Stimulated activated CD8-positive, alpha-beta memory T cell treated with anti-CD3 and anti-CD28 coated beads, Interleukin-4, amount 100 ng/mL, for 24 hours (primary cell): ENCODE measurements around the gene HYCC1.
A peak's percentile ranks its signal among the peaks of the same experiment; 100 is the strongest.

Source experiments
- DNase-seq: peaks from one replicate; pipeline ENCODE4 v3.0.0-alpha.2; 2020; ENCODE audit warnings: low read depth

The HYCC1 gene

DNA sequence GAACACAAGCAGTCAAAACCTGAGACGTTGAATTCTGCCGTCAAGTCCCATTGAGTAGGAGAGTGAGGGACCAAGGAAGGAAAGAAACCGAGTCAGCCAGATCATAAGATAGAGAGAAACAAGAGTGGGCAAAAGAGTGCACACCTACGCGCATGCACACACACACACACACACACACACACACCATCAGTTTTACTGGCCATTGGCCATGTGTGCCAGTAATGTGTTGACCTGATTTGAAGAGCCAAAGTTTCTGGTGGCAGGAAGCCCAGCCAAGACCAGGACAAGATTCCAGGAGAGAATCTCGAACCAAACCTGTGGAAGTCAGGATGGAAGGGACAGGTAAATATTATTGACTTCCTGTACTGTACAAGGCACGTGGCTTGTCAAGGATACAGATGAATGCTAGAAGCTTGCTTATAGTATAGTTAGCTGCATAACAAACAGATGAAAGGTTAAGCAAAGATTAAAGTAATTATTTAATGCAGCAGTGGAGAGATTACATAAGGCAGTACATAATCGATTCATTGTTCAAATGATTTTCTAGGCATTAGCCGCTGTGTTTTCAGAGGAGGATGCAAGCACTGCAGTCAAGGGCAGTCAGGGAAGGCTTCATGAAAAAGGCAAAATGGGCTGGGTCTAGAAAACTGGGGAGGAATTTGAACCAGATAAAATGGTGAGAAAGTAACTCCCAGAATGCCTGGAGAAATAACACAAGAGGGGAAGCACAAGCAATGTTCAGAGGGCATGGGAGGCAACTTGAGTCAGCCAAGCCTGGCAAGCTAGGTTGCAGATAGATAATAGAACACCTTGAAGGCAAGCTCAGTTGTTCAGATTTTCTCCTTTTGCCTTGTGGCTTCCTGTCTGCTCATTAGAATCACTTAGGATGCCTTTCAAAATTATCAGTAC lies 2.7 kb upstream of the HYCC1 start:
- no peak for DNase-seq

GRCh38 chr7:23014681-23015080 lies 751 bp upstream of the HYCC1 start:
- no peak for DNase-seq

GRCh38 chr7:23012908-23013714 lies 819 bp downstream of the HYCC1 start:
- peak; percentile 7 for DNase-seq

- DNase-seq: no peak
Measured at GRCh38 chr7:23012186-23012585, 1.7 kb downstream of the HYCC1 start.

GRCh38 chr7:23011222-23011924 lies 2.6 kb downstream of the HYCC1 start:
- DNase-seq: no peak

DNA sequence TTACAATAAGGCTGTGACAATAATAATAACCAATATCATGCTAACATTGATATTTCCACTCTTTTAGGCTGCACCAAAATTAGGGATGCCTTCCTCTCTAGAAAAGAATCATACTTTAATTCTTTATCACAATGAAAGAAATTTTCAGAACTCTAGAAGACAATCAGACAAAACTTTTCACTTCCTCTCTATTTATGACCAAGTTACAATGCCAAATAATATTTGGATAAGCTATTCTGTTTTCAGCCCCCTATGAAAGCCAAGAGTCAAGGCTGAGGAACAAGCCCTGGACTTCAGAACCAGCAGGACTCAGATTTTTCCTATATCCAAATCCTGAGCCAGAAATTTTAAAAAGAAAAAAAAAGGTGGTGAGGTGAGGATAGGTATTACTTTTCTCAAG lies 4.6 kb downstream of the HYCC1 start:
- no peak for DNase-seq

- no peak for DNase-seq
Measured at GRCh38 chr7:23004247-23004520, 9.7 kb downstream of the HYCC1 start.

DNA sequence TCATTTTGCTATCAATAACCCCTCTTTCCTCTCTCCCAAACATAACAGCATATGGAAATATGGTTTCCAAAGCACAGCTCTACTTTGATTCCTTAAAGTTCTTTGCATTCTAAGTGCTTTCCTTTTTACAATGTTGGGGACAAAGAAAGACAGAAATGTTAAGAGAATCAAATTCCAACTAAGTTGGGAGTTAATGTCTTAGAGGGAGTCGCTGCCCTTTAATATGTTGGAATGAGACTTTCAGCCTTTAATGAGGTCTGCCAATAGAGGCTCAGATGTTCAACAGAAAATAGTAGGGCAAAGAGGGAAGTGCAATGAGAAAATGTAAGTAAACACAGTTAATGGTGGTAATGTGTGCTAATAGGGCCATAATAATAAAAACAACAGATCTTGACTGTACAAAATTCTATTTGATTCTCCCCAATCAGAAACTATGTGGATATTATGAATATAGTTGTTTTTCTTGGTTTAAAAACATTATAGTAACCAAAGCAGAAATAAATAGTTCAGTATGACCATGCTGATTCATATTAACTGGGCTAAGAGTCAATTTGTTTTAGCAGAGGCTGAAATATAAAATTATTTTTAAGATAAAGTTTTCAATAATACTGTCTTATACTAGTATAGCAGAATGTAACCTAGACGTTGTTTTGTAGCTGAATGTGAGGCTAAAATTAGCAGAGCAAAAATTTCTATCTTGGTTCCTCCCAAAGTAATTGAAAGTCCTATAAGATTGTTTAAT lies 10.3 kb downstream of the HYCC1 start:
- DNase-seq: no peak

- DNase-seq: no peak
Measured at GRCh38 chr7:23002698-23003097, 11.2 kb downstream of the HYCC1 start.

GRCh38 chr7:23001610-23002009 lies 12.3 kb downstream of the HYCC1 start:
- no peak for DNase-seq

- no peak for DNase-seq
Measured at GRCh38 chr7:23000597-23001360, 13.2 kb downstream of the HYCC1 start.

- no peak for DNase-seq
Measured at GRCh38 chr7:22998519-22998896, 15.4 kb downstream of the HYCC1 start.

DNA sequence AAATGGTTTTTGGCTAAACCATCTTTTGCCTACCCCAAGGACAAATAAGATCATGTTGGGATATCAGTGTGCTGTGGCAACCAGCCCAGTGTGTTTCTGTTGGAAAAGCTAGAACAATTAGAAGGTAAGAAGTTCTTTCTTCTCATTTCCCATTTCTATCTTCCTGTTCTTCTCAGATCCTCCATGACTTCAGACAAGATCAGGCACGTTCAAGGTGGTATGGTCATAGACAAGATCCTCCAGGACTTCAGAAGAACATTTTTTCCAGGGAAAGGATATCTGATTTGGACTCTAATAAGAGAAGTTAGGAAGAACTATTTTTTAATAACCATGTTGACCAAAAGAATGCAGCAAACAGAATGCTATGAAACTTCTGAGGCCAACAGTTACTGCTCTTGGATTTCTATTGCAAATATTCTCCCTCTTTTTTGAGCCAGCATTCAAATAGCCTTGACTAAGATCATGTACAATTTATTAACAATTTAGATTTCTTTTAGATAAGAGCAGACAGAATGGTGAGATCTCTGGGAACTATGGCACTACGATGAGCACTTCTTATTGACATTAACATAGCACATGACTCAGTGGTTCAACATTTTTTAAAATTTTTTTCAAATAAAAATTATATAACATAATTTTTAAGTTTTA lies 15.9 kb downstream of the HYCC1 start:
- no peak for DNase-seq

DNA sequence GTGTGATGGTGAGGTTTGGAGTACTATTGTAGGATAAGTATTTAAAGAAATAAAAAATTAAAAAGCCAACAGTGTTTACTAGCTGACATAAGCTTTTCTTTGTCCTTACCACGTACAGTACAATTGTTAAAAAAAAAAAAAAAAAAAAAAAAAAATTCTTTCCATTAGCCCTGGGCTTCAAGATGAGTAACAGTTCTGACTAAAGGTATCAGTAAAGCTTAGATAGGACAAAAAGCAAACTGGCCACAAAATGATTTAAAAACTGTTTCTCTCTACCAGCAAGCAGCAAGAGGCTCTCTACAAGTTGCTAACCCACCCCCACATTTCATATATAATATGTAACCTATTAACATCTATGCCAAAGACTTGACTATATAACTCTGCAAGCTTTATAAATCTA lies 17.5 kb downstream of the HYCC1 start:
- no peak for DNase-seq

DNA sequence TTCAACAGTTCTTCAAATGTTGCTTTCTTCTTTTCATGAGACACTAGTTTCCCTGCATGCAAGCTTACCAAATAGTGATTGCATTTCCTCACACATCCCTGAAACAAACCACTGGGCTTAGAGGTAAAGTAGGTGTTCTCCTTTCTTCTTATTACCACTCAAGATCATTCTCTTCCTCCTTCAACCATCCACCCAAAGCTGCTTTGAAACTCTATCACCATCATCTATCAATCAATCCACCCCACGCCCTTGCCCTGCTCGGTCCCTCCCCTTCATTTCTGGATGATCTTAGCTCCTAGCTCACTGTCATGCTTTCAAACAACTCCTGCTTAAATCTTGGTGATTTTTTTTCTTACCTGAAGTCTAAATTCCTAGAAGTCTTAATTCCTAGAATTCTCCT lies 18.9 kb downstream of the HYCC1 start:
- no peak for DNase-seq

- DNase-seq: no peak
Measured at GRCh38 chr7:22992874-22993840, 20.8 kb downstream of the HYCC1 start.

DNA sequence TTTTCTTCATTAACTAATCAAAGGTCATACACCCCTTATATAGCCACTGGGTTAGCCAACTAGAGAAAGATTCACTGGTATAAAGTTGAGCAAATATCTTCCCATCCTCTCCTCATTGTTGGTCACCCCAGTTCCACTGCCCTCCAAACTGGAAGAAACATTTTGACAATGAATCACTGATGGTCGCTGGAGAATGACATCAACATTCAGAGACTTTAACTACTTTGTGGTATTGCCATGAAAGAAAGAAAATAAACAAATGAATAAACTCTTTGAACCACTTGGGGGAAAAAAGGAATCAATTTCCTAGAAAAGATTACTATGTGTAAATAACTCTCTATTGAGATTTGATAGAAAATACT lies 23.4 kb downstream of the HYCC1 start:
- no peak for DNase-seq

GRCh38 chr7:22989643-22990587 lies 24.0 kb downstream of the HYCC1 start:
- no peak for DNase-seq

GRCh38 chr7:22985436-22985835 lies 28.5 kb downstream of the HYCC1 start:
- no peak for DNase-seq
